SK-N-SH (cell line): ENCODE measurements around the gene TMCC3. TPM values are rescaled to one million over a fixed set of nuclear protein-coding genes. Genes with fewer than 3 reads are reported as not detected.

ENCODE experiments used
- CTCF ChIA-PET: fragments of 300-600, 350-600 bp; formaldehyde crosslinking; extraction: SDS; loops from one replicate; lab custom pipeline; 2021; lab: Yijun Ruan, JAX
- POLR2A ChIA-PET: fragments of 350-600 bp; sonication (Branson Sonifier 250); formaldehyde crosslinking; extraction: SDS; loops from one replicate; lab custom pipeline; 2020; ENCODE audit warnings: antibody characterized with exemption, inconsistent platforms; lab: Yijun Ruan, JAX
- DNase-seq: peaks from one replicate; pipeline ENCODE4 v3.0.0; 2012
- H2AFZ ChIP-seq: fragments of 200-600 bp; sonication (generic); 2 replicates; pipeline ENCODE4 v1.8.1; 2016; ENCODE audit warnings: antibody characterized with exemption, mild to moderate bottlenecking, low read depth
- H3F3A ChIP-seq: fragments of 200-600 bp; sonication (generic); replicated peaks from 2 replicates; pipeline ENCODE3; 2016; ENCODE audit warnings: antibody characterized with exemption, mild to moderate bottlenecking; ENCODE audit not compliant: insufficient read depth
- H3K27ac ChIP-seq, 2 experiments: fragments of 200-500 bp in 1 of 2; fragments of 200-600 bp in 1 of 2; sonication (Bioruptor generic) in 1 of 2; sonication (generic), shearing (Covaris generic) in 1 of 2; 2 replicates each; pipeline versions ENCODE4 v1.5.1 to v1.6.1; 2014 to 2016; ENCODE audit warnings: low read depth in 2 of 2, inconsistent platforms in 1 of 2, low read length in 1 of 2, mild to moderate bottlenecking in 1 of 2, mixed read lengths in 1 of 2
- H3K27me3 ChIP-seq: fragments of 200-600 bp; sonication (generic), shearing (Covaris generic); 2 replicates; pipeline ENCODE4 v1.6.1; 2016; ENCODE audit warnings: mixed run types; ENCODE audit not compliant: insufficient read depth
- H3K36me3 ChIP-seq, 2 experiments: fragments of 200-500 bp in 1 of 2; fragments of 200-600 bp in 1 of 2; sonication (Bioruptor generic) in 1 of 2; sonication (generic) in 1 of 2; replicated peaks in 1 of 2; 2 replicates each; pipeline versions ENCODE3 to v1.5.1; 2014 to 2016; ENCODE audit warnings: low read length in 1 of 2, mild to moderate bottlenecking in 1 of 2; ENCODE audit not compliant: insufficient read depth in 2 of 2, control insufficient read depth in 1 of 2
- H3K4me1 ChIP-seq, 2 experiments: fragments of 200-500 bp in 1 of 2; fragments of 200-600 bp in 1 of 2; sonication (Bioruptor generic) in 1 of 2; sonication (generic), shearing (Covaris generic) in 1 of 2; 2 replicates each; pipeline versions ENCODE4 v1.5.1 to v1.6.1; 2014 to 2016; ENCODE audit warnings: low read depth in 1 of 2, low read length in 1 of 2, mixed run types in 1 of 2; ENCODE audit not compliant: insufficient read depth in 2 of 2, control insufficient read depth in 1 of 2
- H3K4me2 ChIP-seq: fragments of 200-600 bp; sonication (generic), shearing (Covaris generic); 2 replicates; pipeline ENCODE4 v1.6.1; 2017; ENCODE audit warnings: mixed run types
- H3K4me3 ChIP-seq, 2 experiments: fragments of 200-500 bp in 1 of 2; fragments of 200-600 bp in 1 of 2; sonication (Bioruptor generic) in 1 of 2; sonication (generic), shearing (Covaris generic) in 1 of 2; 2 replicates each; pipeline versions ENCODE4 v1.5.1 to v1.8.1; 2014 to 2016; ENCODE audit warnings: low read depth in 2 of 2, inconsistent platforms in 1 of 2, low read length in 1 of 2, mild to moderate bottlenecking in 1 of 2, mixed read lengths in 1 of 2, moderate library complexity in 1 of 2
- H3K79me2 ChIP-seq: fragments of 200-600 bp; sonication (generic); 2 replicates; pipeline ENCODE4 v1.8.1; 2017; ENCODE audit warnings: mild to moderate bottlenecking; ENCODE audit not compliant: insufficient read depth
- H3K9ac ChIP-seq: fragments of 200-600 bp; sonication (generic); 2 replicates; pipeline ENCODE4 v1.6.1; 2017; ENCODE audit warnings: mixed run types
- H3K9me2 ChIP-seq: fragments of 200-600 bp; sonication (generic); 2 replicates; pipeline ENCODE4 v1.6.1; 2017; ENCODE audit warnings: mixed run types
- H3K9me3 ChIP-seq: fragments of 200-600 bp; sonication (generic); 2 replicates; pipeline ENCODE4 v1.6.1; 2017; ENCODE audit warnings: mixed run types, mild to moderate bottlenecking, moderate library complexity
- H4K20me1 ChIP-seq: fragments of 200-600 bp; sonication (generic); 2 replicates; pipeline ENCODE4 v1.6.1; 2017; ENCODE audit warnings: mild to moderate bottlenecking, mixed run types; ENCODE audit not compliant: insufficient read depth
- CHD2 ChIP-seq: fragments of 150-350 bp; IDR thresholded peaks from 2 replicates; pipeline ENCODE4 v1.6.1; 2018; ENCODE audit warnings: low read length; ENCODE audit not compliant: partially characterized antibody
- CTCF ChIP-seq: fragments of 200-600 bp; sonication (generic); IDR thresholded peaks from 2 replicates; pipeline ENCODE4 v1.6.1; 2017; ENCODE audit warnings: antibody characterized with exemption, mild to moderate bottlenecking, moderate library complexity
- ELF1 ChIP-seq: IDR thresholded peaks from 2 replicates; pipeline ENCODE4 v1.4.0; 2012
- EP300 ChIP-seq, 2 experiments: IDR thresholded peaks; 2 replicates each; pipeline versions ENCODE4 v1.4.0 to v1.6.1; 2012; ENCODE audit warnings: borderline replicate concordance in 1 of 2, low read depth in 1 of 2, low read length in 1 of 2
- FOXJ3 ChIP-seq: sonication (generic); formaldehyde crosslinking; IDR thresholded peaks from 2 replicates; pipeline ENCODE4 v1.5.1; 2020; ENCODE audit warnings: mild to moderate bottlenecking, missing genetic modification reagents
- GATA2 ChIP-seq: sonication (generic); formaldehyde crosslinking; IDR thresholded peaks from 2 replicates; pipeline ENCODE4 v1.5.0; 2020; ENCODE audit warnings: mild to moderate bottlenecking, missing genetic modification reagents
- MEF2A ChIP-seq: IDR thresholded peaks from 2 replicates; pipeline ENCODE4 v1.4.0; 2012; ENCODE audit warnings: low read depth, borderline replicate concordance
- MXI1 ChIP-seq: IDR thresholded peaks from 2 replicates; pipeline ENCODE4 v1.6.1; 2012; ENCODE audit warnings: mild to moderate bottlenecking, low read depth, low read length, improper control_type of control experiment
- NRF1 ChIP-seq: IDR thresholded peaks from 2 replicates; pipeline ENCODE4 v1.6.1; 2012; ENCODE audit warnings: low read depth, mild to moderate bottlenecking, low read length
- POLR2AphosphoS5 ChIP-seq: IDR thresholded peaks from 2 replicates; pipeline ENCODE4 v1.6.1; 2012; ENCODE audit warnings: low read depth, low read length
- RCOR1 ChIP-seq: fragments of 150-350 bp; IDR thresholded peaks from 2 replicates; pipeline ENCODE4 v1.6.1; 2017; ENCODE audit warnings: antibody characterized with exemption, low read length
- SIN3A ChIP-seq: IDR thresholded peaks from 2 replicates; pipeline ENCODE4 v1.6.1; 2012; ENCODE audit warnings: low read depth, mild to moderate bottlenecking, low read length, moderate library complexity, borderline replicate concordance
- SMC3 ChIP-seq: IDR thresholded peaks from 2 replicates; pipeline ENCODE4 v1.6.1; 2012; ENCODE audit warnings: low read depth, low read length, improper control_type of control experiment
- TAF1 ChIP-seq: IDR thresholded peaks from 2 replicates; pipeline ENCODE4 v1.6.1; 2012; ENCODE audit warnings: low read depth, mild to moderate bottlenecking, low read length, moderate library complexity, borderline replicate concordance
- TCF12 ChIP-seq: IDR thresholded peaks from 2 replicates; pipeline ENCODE4 v1.4.0; 2012
- YY1 ChIP-seq: IDR thresholded peaks from 2 replicates; pipeline ENCODE4 v1.4.0; 2012; ENCODE audit warnings: low read depth, mild to moderate bottlenecking
- WGBS: methylation state at CpG from one replicate; pipeline ENCODE4 v1.1.6; 2017; ENCODE audit warnings: low lambda C conversion rate; 5-methylcytosine and 5-hydroxymethylcytosine counted together
- polyA plus RNA-seq, 3 experiments: library from polyadenylated mRNA; depleted of rRNA; stranded (reverse); fragments of >200 nt; gene quantifications; 2 replicates each; pipeline ENCODE4 v1.2.3, GENCODE V29; 2012
- TF ChIP-seq, protein P1 (sequence below): IDR thresholded peaks from 2 replicates; pipeline ENCODE4; 2012
- TF ChIP-seq, protein P2 (sequence below): IDR thresholded peaks from 2 replicates; pipeline ENCODE4 v1.4.0; 2012; ENCODE audit warnings: low read depth, borderline replicate concordance
- TF ChIP-seq, protein P3 (sequence below): IDR thresholded peaks from 2 replicates; pipeline ENCODE4 v1.6.1; 2012; ENCODE audit warnings: mild to moderate bottlenecking, low read depth, low read length, moderate library complexity
- TF ChIP-seq, protein P4 (sequence below): IDR thresholded peaks from 2 replicates; pipeline ENCODE4 v1.4.0; 2012; ENCODE audit warnings: low read depth, borderline replicate concordance

The TMCC3 gene
- polyA plus RNA-seq, 1 of the 3 experiments (the other 2 are of a cell fraction) = 0.53 TPM

DNA sequence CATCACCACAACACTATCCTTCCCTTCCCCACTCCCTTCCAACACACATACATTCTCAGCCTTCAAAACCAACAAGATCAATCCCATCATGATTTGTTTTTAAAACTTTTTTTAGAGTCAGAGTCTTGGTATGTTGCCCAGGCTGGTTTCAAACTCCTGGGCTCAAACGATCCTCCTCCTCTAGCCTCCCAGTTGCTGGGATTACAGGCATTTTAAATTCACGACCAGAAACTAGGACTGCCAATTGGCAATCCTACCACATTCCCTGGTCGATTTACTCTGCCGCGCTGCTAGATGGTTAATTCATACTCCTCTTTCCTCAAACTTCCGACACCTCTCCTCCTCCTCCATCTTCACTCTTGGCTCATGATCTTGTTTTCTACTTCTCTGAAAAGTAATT lies 37.5 kb upstream of the TMCC3 start (continued):
- TF ChIP-seq, protein P1, sequence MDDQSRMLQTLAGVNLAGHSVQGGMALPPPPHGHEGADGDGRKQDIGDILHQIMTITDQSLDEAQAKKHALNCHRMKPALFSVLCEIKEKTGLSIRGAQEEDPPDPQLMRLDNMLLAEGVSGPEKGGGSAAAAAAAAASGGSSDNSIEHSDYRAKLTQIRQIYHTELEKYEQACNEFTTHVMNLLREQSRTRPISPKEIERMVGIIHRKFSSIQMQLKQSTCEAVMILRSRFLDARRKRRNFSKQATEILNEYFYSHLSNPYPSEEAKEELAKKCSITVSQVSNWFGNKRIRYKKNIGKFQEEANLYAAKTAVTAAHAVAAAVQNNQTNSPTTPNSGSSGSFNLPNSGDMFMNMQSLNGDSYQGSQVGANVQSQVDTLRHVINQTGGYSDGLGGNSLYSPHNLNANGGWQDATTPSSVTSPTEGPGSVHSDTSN = no peak
- TF ChIP-seq SIN3A (no peak), MXI1 (no peak), CTCF (no peak), TAF1 (no peak)
- TF ChIP-seq, protein P2, sequence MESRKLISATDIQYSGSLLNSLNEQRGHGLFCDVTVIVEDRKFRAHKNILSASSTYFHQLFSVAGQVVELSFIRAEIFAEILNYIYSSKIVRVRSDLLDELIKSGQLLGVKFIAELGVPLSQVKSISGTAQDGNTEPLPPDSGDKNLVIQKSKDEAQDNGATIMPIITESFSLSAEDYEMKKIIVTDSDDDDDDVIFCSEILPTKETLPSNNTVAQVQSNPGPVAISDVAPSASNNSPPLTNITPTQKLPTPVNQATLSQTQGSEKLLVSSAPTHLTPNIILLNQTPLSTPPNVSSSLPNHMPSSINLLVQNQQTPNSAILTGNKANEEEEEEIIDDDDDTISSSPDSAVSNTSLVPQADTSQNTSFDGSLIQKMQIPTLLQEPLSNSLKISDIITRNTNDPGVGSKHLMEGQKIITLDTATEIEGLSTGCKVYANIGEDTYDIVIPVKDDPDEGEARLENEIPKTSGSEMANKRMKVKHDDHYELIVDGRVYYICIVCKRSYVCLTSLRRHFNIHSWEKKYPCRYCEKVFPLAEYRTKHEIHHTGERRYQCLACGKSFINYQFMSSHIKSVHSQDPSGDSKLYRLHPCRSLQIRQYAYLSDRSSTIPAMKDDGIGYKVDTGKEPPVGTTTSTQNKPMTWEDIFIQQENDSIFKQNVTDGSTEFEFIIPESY = no peak
- TF ChIP-seq, all 33 proteins: peak for 0

- ChIA-PET CTCF (interaction anchor here (0.6 kb wide), 1 partner anchor 1534 kb away, joined by 3 read pairs; no protein-coding TSS in a partner anchor), POLR2A (no interaction called here)
- TF ChIP-seq, protein P3, sequence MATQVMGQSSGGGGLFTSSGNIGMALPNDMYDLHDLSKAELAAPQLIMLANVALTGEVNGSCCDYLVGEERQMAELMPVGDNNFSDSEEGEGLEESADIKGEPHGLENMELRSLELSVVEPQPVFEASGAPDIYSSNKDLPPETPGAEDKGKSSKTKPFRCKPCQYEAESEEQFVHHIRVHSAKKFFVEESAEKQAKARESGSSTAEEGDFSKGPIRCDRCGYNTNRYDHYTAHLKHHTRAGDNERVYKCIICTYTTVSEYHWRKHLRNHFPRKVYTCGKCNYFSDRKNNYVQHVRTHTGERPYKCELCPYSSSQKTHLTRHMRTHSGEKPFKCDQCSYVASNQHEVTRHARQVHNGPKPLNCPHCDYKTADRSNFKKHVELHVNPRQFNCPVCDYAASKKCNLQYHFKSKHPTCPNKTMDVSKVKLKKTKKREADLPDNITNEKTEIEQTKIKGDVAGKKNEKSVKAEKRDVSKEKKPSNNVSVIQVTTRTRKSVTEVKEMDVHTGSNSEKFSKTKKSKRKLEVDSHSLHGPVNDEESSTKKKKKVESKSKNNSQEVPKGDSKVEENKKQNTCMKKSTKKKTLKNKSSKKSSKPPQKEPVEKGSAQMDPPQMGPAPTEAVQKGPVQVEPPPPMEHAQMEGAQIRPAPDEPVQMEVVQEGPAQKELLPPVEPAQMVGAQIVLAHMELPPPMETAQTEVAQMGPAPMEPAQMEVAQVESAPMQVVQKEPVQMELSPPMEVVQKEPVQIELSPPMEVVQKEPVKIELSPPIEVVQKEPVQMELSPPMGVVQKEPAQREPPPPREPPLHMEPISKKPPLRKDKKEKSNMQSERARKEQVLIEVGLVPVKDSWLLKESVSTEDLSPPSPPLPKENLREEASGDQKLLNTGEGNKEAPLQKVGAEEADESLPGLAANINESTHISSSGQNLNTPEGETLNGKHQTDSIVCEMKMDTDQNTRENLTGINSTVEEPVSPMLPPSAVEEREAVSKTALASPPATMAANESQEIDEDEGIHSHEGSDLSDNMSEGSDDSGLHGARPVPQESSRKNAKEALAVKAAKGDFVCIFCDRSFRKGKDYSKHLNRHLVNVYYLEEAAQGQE = no peak
- no peak for TF ChIP-seq POLR2AphosphoS5
- no peak for TF ChIP-seq TCF12
- TF ChIP-seq MEF2A = no peak
- TF ChIP-seq CHD2 = no peak
- no peak for TF ChIP-seq ELF1
- no peak for TF ChIP-seq EP300 (IDR thresholded peaks at IDR 0.05; ENCODE audit: borderline replicate concordance in 1 of 2, low read depth in 1 of 2, low read length in 1 of 2)
- TF ChIP-seq RCOR1 = no peak
- no peak for TF ChIP-seq FOXJ3 (CRISPR knock-in tag)
- TF ChIP-seq GATA2 = no peak
- no peak for TF ChIP-seq NRF1
- no peak for TF ChIP-seq SMC3
- no peak for TF ChIP-seq SIN3A
- TF ChIP-seq YY1 = no peak
- TF ChIP-seq, protein P4, sequence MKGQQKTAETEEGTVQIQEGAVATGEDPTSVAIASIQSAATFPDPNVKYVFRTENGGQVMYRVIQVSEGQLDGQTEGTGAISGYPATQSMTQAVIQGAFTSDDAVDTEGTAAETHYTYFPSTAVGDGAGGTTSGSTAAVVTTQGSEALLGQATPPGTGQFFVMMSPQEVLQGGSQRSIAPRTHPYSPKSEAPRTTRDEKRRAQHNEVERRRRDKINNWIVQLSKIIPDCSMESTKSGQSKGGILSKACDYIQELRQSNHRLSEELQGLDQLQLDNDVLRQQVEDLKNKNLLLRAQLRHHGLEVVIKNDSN = no peak
Measured at GRCh38 chr12:94686834-94687628, 36.7 kb upstream of the TMCC3 start.

More at GRCh38 chr12:94686834-94687628, 36.7 kb upstream of the TMCC3 start:
- Histone ChIP-seq H3K9ac (no peak overlapping the region), H2AFZ (no peak overlapping the region), H3K36me3 (no peaks in the 10 kb centered on the region), H3F3A (no peaks in the 10 kb centered on the region), H3K27me3 (no peaks in the 10 kb centered on the region), H3K9me3 (no peaks in the 10 kb centered on the region), H3K4me3 (no peak overlapping the region), H3K9me2 (no peaks in the 10 kb centered on the region), H3K27ac (no peak overlapping the region), H3K4me2 (no peak overlapping the region), H3K4me1 (no peaks in the 10 kb centered on the region), H3K79me2 (no peaks in the 10 kb centered on the region), H4K20me1 (no peaks in the 10 kb centered on the region)
- no peak for DNase-seq
- 57% methylated on average over 6 of the region's 6 CpGs for WGBS
